ENCODE results near the gene PIP4K2B. TPM values are rescaled to one million over a fixed set of nuclear protein-coding genes. Genes with fewer than 3 reads are reported as not detected.

Gene PIP4K2B
- total and polyA plus RNA-seq, 2 experiments from 2014 or later: 17.4 to 116 TPM

DNA sequence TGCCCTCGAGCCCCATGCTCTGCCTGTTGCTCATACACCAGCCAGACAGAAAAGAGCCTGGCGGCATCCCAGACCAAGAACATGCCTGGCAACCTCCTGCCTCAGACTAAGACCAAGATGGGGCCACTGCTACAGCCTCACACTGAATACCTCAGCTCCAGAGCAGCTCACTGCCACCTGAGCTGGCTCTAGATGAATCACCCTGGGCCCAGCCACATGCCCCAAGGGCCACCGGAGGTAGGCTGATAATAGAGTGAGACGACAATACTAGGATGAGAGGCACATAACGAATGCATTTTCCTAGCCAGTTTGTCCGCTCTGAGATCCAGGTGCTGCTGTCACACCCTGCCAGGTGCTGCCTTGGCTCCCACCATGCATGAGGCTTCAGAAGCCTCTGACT is 13.0 kb downstream of the PIP4K2B start:
- no peak overlapping the region for H3K27ac ChIP-seq
- peaks cover 32% of the 10 kb centered on the region for H3K36me3 ChIP-seq
- no peaks in the 10 kb centered on the region for H3K9me3 ChIP-seq (ENCODE audit: low read depth)
- H3K27me3 ChIP-seq: no peaks in the 10 kb centered on the region
- no peak for DNase-seq (ENCODE audit: low read depth in 1 of 2, low spot score in 1 of 2)
- TF ChIP-seq CTCF (IDR thresholded peaks at IDR 0.05; ENCODE audit: low read depth, low read length): no peak
- H3K4me1 ChIP-seq (ENCODE audit: low read depth): peaks cover 9% of the 10 kb centered on the region
- H3K4me3 ChIP-seq: no peak overlapping the region

- Histone ChIP-seq H3K27me3 (no peaks in the 10 kb centered on the region), H3K27ac (no peak overlapping the region), H3K4me1 (ENCODE audit: low read depth) (no peaks in the 10 kb centered on the region), H3K9me3 (ENCODE audit: low read depth) (no peaks in the 10 kb centered on the region), H3K4me3 (no peak overlapping the region), H3K36me3 (peaks cover 55% of the 10 kb centered on the region)
- no peak for DNase-seq (ENCODE audit: low read depth in 1 of 2, low spot score in 1 of 2)
- no peak for TF ChIP-seq CTCF (IDR thresholded peaks at IDR 0.05; ENCODE audit: low read depth, low read length)
These were observed 16.1 kb downstream of the PIP4K2B start for GRCh38 chr17:38783227-38783626.

GRCh38 chr17:38779965-38780752 is 19.2 kb downstream of the PIP4K2B start:
- Histone ChIP-seq H3K4me1 (ENCODE audit: low read depth) (no peaks in the 10 kb centered on the region), H3K36me3 (peaks cover 76% of the 10 kb centered on the region), H3K27me3 (no peaks in the 10 kb centered on the region), H3K4me3 (no peak overlapping the region), H3K27ac (no peak overlapping the region), H3K9me3 (ENCODE audit: low read depth) (no peaks in the 10 kb centered on the region)
- no peak for TF ChIP-seq CTCF (IDR thresholded peaks at IDR 0.05; ENCODE audit: low read depth, low read length)
- DNase-seq (ENCODE audit: low read depth in 1 of 2, low spot score in 1 of 2): no peak

- no peak for DNase-seq (ENCODE audit: low read depth in 1 of 2, low spot score in 1 of 2)
- Histone ChIP-seq H3K9me3 (ENCODE audit: low read depth) (no peaks in the 10 kb centered on the region), H3K36me3 (peaks cover 78% of the 10 kb centered on the region), H3K27ac (no peak overlapping the region), H3K27me3 (no peaks in the 10 kb centered on the region), H3K4me3 (no peak overlapping the region), H3K4me1 (ENCODE audit: low read depth) (no peaks in the 10 kb centered on the region)
- no peak for TF ChIP-seq CTCF (IDR thresholded peaks at IDR 0.05; ENCODE audit: low read depth, low read length)
These were observed 21.6 kb downstream of the PIP4K2B start for GRCh38 chr17:38777641-38778250.

- Histone ChIP-seq H3K4me1 (ENCODE audit: low read depth) (no peaks in the 10 kb centered on the region), H3K27ac (no peak overlapping the region), H3K36me3 (peaks cover 72% of the 10 kb centered on the region), H3K9me3 (ENCODE audit: low read depth) (no peaks in the 10 kb centered on the region), H3K4me3 (no peak overlapping the region), H3K27me3 (no peaks in the 10 kb centered on the region)
- no peak for TF ChIP-seq CTCF (IDR thresholded peaks at IDR 0.05; ENCODE audit: low read depth, low read length)
- DNase-seq (ENCODE audit: low read depth in 1 of 2, low spot score in 1 of 2): no peak
These were observed 26.1 kb downstream of the PIP4K2B start for GRCh38 chr17:38773258-38773657.
